H1 (cell line): Measurements from ENCODE around the gene C19orf47. TPM values are rescaled to one million over a fixed set of nuclear protein-coding genes. Genes with fewer than 3 reads are reported as not detected.

ENCODE experiments used
- CTCF ChIA-PET: fragments of 300-600 bp; sonication (Branson Sonifier 250); formaldehyde crosslinking; loops from one replicate; lab custom pipeline; 2021; ENCODE audit not compliant: partially characterized antibody; lab: Charles Lee
- POLR2A ChIA-PET: fragments of 300-600 bp; sonication (Branson Sonifier 250); formaldehyde crosslinking; loops from one replicate; lab custom pipeline; 2021; ENCODE audit warnings: inconsistent platforms; ENCODE audit not compliant: partially characterized antibody; lab: Charles Lee
- DNase-seq, 2 experiments: peaks; one replicate each; pipeline versions ENCODE4 v3.0.0 to v3.0.0-alpha.2; 2010 to 2022; ENCODE audit warnings: low spot score in 2 of 2, low read depth in 1 of 2, mixed read lengths in 1 of 2
- FAIRE-seq: peaks from 2 replicates; lab custom pipeline; 2011; peaks lifted over from hg19 to GRCh38; lab: Jason Lieb, UNC
- H2AFZ ChIP-seq: 2 replicates; pipeline ENCODE4 v1.8.1; 2012; ENCODE audit warnings: low read length, inconsistent platforms
- H2AK5ac ChIP-seq: 2 replicates; pipeline ENCODE4 v1.6.1; 2013; ENCODE audit warnings: low read depth, low read length
- H2BK120ac ChIP-seq: replicated peaks from 2 replicates; pipeline ENCODE3; 2013; ENCODE audit warnings: low read depth, low read length, inconsistent platforms
- H2BK12ac ChIP-seq: 2 replicates; pipeline ENCODE4 v1.6.1; 2013; ENCODE audit warnings: low read depth, low read length
- H2BK15ac ChIP-seq: 2 replicates; pipeline ENCODE4 v1.6.1; 2013; ENCODE audit warnings: low read length
- H2BK20ac ChIP-seq: 2 replicates; pipeline ENCODE4 v1.6.1; 2013; ENCODE audit warnings: low read length
- H2BK5ac ChIP-seq: 2 replicates; pipeline ENCODE4 v1.6.1; 2013; ENCODE audit warnings: low read depth, low read length
- H3K14ac ChIP-seq: 2 replicates; pipeline ENCODE4 v1.6.1; 2013; ENCODE audit warnings: inconsistent platforms; ENCODE audit not compliant: insufficient read length
- H3K18ac ChIP-seq: 2 replicates; pipeline ENCODE4 v1.6.1; 2013; ENCODE audit warnings: low read length; ENCODE audit errors: extremely low read depth
- H3K23ac ChIP-seq: 2 replicates; pipeline ENCODE4 v1.6.1; 2013; ENCODE audit warnings: inconsistent platforms; ENCODE audit not compliant: insufficient read length
- H3K23me2 ChIP-seq: 2 replicates; pipeline ENCODE4 v1.6.1; 2013; ENCODE audit warnings: low read depth, low read length
- H3K27ac ChIP-seq: 2 replicates; pipeline ENCODE4 v1.6.1; 2011; ENCODE audit warnings: low read depth, low read length, inconsistent platforms
- H3K27me3 ChIP-seq, 4 experiments: replicated peaks in 1 of 4; 1 replicate in 1 of 4; 2 replicates in 3 of 4; pipeline versions ENCODE4 v1.6.1 to v1.8.1; 2011 to 2013; ENCODE audit warnings: low read length in 3 of 4, mild to moderate bottlenecking in 3 of 4, inconsistent platforms in 2 of 4, mixed read lengths in 2 of 4, moderate library complexity in 1 of 4; ENCODE audit not compliant: control insufficient read depth in 3 of 4, insufficient read depth in 3 of 4; ENCODE audit errors: extremely low read depth in 1 of 4
- H3K36me3 ChIP-seq, 4 experiments: 2 replicates each; pipeline versions ENCODE4 v1.6.1 to v1.8.1; 2011 to 2013; ENCODE audit warnings: mild to moderate bottlenecking in 4 of 4, low read length in 3 of 4, moderate library complexity in 2 of 4, control low read depth in 1 of 4, inconsistent platforms in 1 of 4; ENCODE audit not compliant: insufficient read depth in 4 of 4, control insufficient read depth in 2 of 4
- H3K4ac ChIP-seq: replicated peaks from 2 replicates; pipeline ENCODE3; 2013; ENCODE audit warnings: low read length, low read depth, mixed read lengths, inconsistent platforms; ENCODE audit not compliant: insufficient read length
- H3K4me1 ChIP-seq, 4 experiments: replicated peaks in 1 of 4; 1 replicate in 1 of 4; 2 replicates in 3 of 4; pipeline versions ENCODE4 v1.6.1 to v1.8.1; 2011 to 2013; ENCODE audit warnings: low read length in 3 of 4, inconsistent platforms in 2 of 4, mixed read lengths in 1 of 4; ENCODE audit not compliant: insufficient read depth in 4 of 4, control insufficient read depth in 3 of 4
- H3K4me2 ChIP-seq, 2 experiments: 2 replicates each; pipeline versions ENCODE4 v1.6.1 to v1.8.1; 2011 to 2013; ENCODE audit warnings: low read depth in 2 of 2, low read length in 2 of 2, control low read depth in 1 of 2, inconsistent platforms in 1 of 2, mild to moderate bottlenecking in 1 of 2; ENCODE audit not compliant: insufficient read depth in 1 of 2
- H3K4me3 ChIP-seq, 4 experiments: fragments of 200-600, 300-600 bp in 1 of 4; sonication (generic), shearing (Covaris generic), sonication (Bioruptor Twin) in 1 of 4; 2 replicates each; pipeline versions ENCODE4 v1.5.1 to v1.8.1; 2011 to 2016; ENCODE audit warnings: low read length in 4 of 4, low read depth in 3 of 4, control low read depth in 2 of 4, inconsistent platforms in 2 of 4, mild to moderate bottlenecking in 2 of 4, mixed read lengths in 1 of 4, moderate library complexity in 1 of 4; ENCODE audit not compliant: insufficient read depth in 2 of 4; ENCODE audit errors: extremely low read depth in 1 of 4
- H3K56ac ChIP-seq: replicated peaks from 2 replicates; pipeline ENCODE3; 2013; ENCODE audit warnings: low read depth, mild to moderate bottlenecking, mixed read lengths, low read length, inconsistent platforms; ENCODE audit not compliant: insufficient read length
- H3K79me1 ChIP-seq: 2 replicates; pipeline ENCODE4 v1.6.1; 2013; ENCODE audit warnings: low read depth, low read length, control low read depth
- H3K79me2 ChIP-seq, 2 experiments: 2 replicates each; pipeline versions ENCODE4 v1.6.1 to v1.8.1; 2012 to 2013; ENCODE audit warnings: low read length in 2 of 2, mild to moderate bottlenecking in 2 of 2, inconsistent platforms in 1 of 2; ENCODE audit not compliant: insufficient read depth in 2 of 2, control insufficient read depth in 1 of 2
- H3K9ac ChIP-seq, 4 experiments: replicated peaks in 1 of 4; 1 replicate in 1 of 4; 2 replicates in 3 of 4; pipeline versions ENCODE4 v1.6.1 to v1.8.1; 2011 to 2013; ENCODE audit warnings: low read depth in 3 of 4, low read length in 3 of 4, control low read depth in 2 of 4, mild to moderate bottlenecking in 2 of 4, moderate library complexity in 2 of 4, inconsistent platforms in 1 of 4; ENCODE audit errors: extremely low read depth in 1 of 4
- H3K9me3 ChIP-seq, 2 experiments: 2 replicates each; pipeline versions ENCODE4 v1.6.1 to v1.8.1; 2012 to 2013; ENCODE audit warnings: mild to moderate bottlenecking in 2 of 2, moderate library complexity in 2 of 2, control low read depth in 1 of 2, inconsistent platforms in 1 of 2, low read depth in 1 of 2, low read length in 1 of 2, mixed read lengths in 1 of 2; ENCODE audit not compliant: insufficient read depth in 2 of 2
- H4K20me1 ChIP-seq, 2 experiments: replicated peaks in 1 of 2; 2 replicates each; pipeline versions ENCODE3 to v1.8.1; 2011 to 2013; ENCODE audit warnings: inconsistent platforms in 2 of 2, low read length in 2 of 2, mild to moderate bottlenecking in 1 of 2; ENCODE audit not compliant: insufficient read depth in 2 of 2, control insufficient read depth in 1 of 2
- H4K5ac ChIP-seq: 2 replicates; pipeline ENCODE4 v1.6.1; 2013; ENCODE audit warnings: low read length, low read depth, mixed read lengths, inconsistent platforms; ENCODE audit not compliant: insufficient read length
- H4K8ac ChIP-seq: 2 replicates; pipeline ENCODE4 v1.8.0; 2013; ENCODE audit warnings: mild to moderate bottlenecking, moderate library complexity, low read length, inconsistent platforms; ENCODE audit not compliant: insufficient read depth; ENCODE audit errors: extremely low read depth
- H4K91ac ChIP-seq: replicated peaks from 2 replicates; pipeline ENCODE3; 2013; ENCODE audit warnings: low read length, mixed read lengths, inconsistent platforms; ENCODE audit not compliant: insufficient read length
- BCL11A ChIP-seq, 2 experiments: IDR thresholded peaks; one replicate each; pipeline ENCODE4 v1.6.1; 2011; ENCODE audit warnings: low read depth in 2 of 2, low read length in 2 of 2, mild to moderate bottlenecking in 2 of 2
- CEBPB ChIP-seq: IDR thresholded peaks from 2 replicates; pipeline ENCODE4 v1.6.1; 2012; ENCODE audit warnings: low read depth, low read length
- FOSL1 ChIP-seq: IDR thresholded peaks from 2 replicates; pipeline ENCODE4 v1.6.1; 2011; ENCODE audit warnings: mild to moderate bottlenecking, low read depth, low read length, moderate library complexity; ENCODE audit not compliant: insufficient read depth
- GTF2F1 ChIP-seq: IDR thresholded peaks from 2 replicates; pipeline ENCODE4 v1.6.1; 2012; ENCODE audit warnings: low read depth, low read length, improper control_type of control experiment, borderline replicate concordance
- KDM5A ChIP-seq: fragments of 200-600 bp; IDR thresholded peaks from 2 replicates; pipeline ENCODE4 v1.7.1; 2012; ENCODE audit warnings: mild to moderate bottlenecking, low read length, inconsistent platforms, mixed read lengths
- MAFK ChIP-seq: IDR thresholded peaks from 2 replicates; pipeline ENCODE4 v1.6.1; 2012; ENCODE audit warnings: low read depth, mild to moderate bottlenecking, improper control_type of control experiment, low read length
- NRF1 ChIP-seq: IDR thresholded peaks from 2 replicates; pipeline ENCODE4 v1.6.1; 2011; ENCODE audit warnings: mild to moderate bottlenecking, low read depth, low read length, improper control_type of control experiment
- PHF8 ChIP-seq: fragments of 200-600 bp; sonication (generic); conservative IDR thresholded peaks from 2 replicates; pipeline ENCODE4 v1.7.1; 2012; ENCODE audit warnings: low read depth, mild to moderate bottlenecking, inconsistent platforms, low read length, moderate library complexity
- SRF ChIP-seq: IDR thresholded peaks from 2 replicates; pipeline ENCODE4 v1.6.1; 2011; ENCODE audit warnings: mild to moderate bottlenecking, low read depth, low read length, moderate library complexity
- TCF12 ChIP-seq: IDR thresholded peaks from 2 replicates; pipeline ENCODE4 v1.6.1; 2011; ENCODE audit warnings: low read depth, mild to moderate bottlenecking, low read length
- WGBS, 2 experiments: shearing (Covaris generic) in 1 of 2; methylation state at CpG; one replicate each; pipeline versions ENCODE4 v1.1.6 to v1.1.7; 2013 to 2015; ENCODE audit warnings: low lambda C conversion rate in 2 of 2, mixed read lengths in 2 of 2, inconsistent platforms in 1 of 2, low coverage in 1 of 2, missing lambda C conversion rate in 1 of 2; ENCODE audit not compliant: insufficient replicate concordance in 2 of 2, insufficient coverage in 1 of 2, insufficient read length in 1 of 2; ENCODE audit errors: extremely low coverage in 1 of 2, missing lambda C conversion rate in 1 of 2; 5-methylcytosine and 5-hydroxymethylcytosine counted together
- polyA plus RNA-seq, 7 experiments: library from polyadenylated mRNA; depleted of rRNA in 3 of 7; stranded (reverse) in 5 of 7; unstranded in 2 of 7; fragments of >200 nt in 5 of 7; fragments of 200-250 nt in 2 of 7; gene quantifications; 1 replicate in 5 of 7; 2 replicates in 1 of 7; 4 replicates in 1 of 7; pipeline versions ENCODE4 v1.2.1 to v1.2.3, GENCODE V29; 2011 to 2013; ENCODE audit warnings: missing spikeins in 2 of 7, mixed read lengths in 2 of 7
- total RNA-seq: library from RNA; stranded (reverse); fragmentation: NEBNext Ultra II Directional; extraction: Animal tissue kit (Norgen Biotek cat#: 25700); gene quantifications from 2 replicates; pipeline ENCODE4 v1.2.1, GENCODE V29; 2021

C19orf47 gene
- total and polyA plus RNA-seq, 2 of the 8 experiments (the other 6 are each of a cell fraction or from before 2014, with no cell fraction given), result 17.8 to 27.3 TPM

DNA sequence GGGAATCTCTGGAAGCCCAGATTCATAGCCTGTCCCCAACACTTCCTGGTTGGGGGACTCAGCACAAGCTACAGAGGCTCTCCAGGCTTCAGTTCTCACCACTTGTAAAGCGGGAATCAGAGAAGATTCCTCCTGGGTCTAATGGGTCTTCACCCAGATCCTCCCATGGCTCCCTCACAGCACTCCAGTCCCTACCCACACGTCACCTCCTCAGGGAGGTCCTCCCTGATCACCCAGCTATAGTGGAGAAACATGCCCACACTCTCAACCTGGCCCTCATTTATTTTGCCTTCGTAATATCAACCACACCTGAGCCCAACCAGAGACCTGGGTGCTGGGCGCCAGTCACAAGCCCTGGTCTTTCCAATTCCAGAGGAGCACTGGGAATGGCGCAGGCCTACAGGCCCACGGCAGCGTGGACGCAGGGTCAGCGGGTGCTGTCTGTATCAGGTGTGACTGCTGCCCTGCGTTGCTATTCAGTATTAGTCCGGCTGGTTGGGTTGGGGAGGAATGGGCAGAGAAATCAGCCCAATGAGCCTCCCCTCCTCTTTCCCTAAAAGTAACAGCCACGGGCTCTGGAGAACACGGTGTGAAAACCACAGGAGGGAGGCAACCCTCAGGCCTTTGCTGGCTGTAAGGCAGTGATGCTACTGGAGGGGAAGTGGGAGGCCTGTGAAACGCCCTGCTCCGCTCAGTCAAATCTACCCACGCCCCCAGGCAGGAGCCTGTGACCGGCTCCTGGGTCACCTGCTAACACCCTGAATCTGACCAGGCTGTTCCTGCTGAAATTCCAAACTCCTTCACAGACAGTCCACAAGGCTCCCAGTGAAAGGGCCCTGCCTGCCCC, 68.2 kb downstream of the C19orf47 start:
- peaks cover 9 to 87% of the 10 kb centered on the region in 2 experiments; a peak in 3 of 4 replicates for H3K79me2 ChIP-seq
- H3K4me2 ChIP-seq, result peak overlapping the region; percentile 9 to 32; a peak in 1 of 4 replicates
- H2BK12ac ChIP-seq, result no peak overlapping the region
- no peak overlapping the region for H3K4me3 ChIP-seq
- H4K91ac ChIP-seq, result peak overlapping the region; percentile 66
- peaks cover 0 to 23% (median 15%) of the 10 kb centered on the region in 4 experiments; a peak in 6 of 7 replicates for H3K4me1 ChIP-seq
- peak overlapping the region; percentile 85 for H4K8ac ChIP-seq
- ChIA-PET POLR2A (interaction anchor here (0.6 to 2.5 kb wide), 3 partner anchors 9 to 159 kb away, joined by 3 to 17 read pairs (median 8); no protein-coding TSS in a partner anchor), CTCF (interaction anchor here (0.7 to 2.8 kb wide), 7 partner anchors 9 to 304 kb away, joined by 3 to 12 read pairs (median 4); no protein-coding TSS in a partner anchor)
- H3K9ac ChIP-seq, result no peak overlapping the region; a peak in 1 of 7 replicates
- no peaks in the 10 kb centered on the region for H3K27me3 ChIP-seq
- H2BK120ac ChIP-seq, result no peak overlapping the region
- peak overlapping the region; percentile 75; the same call in 1 of the 2 replicates for H2AK5ac ChIP-seq
- WGBS, 2 experiments, result 86% methylated on average over 16 of the region's 17 CpGs; no CpG with 5 or more reads in 1 of the 2 experiments
- no peaks in the 10 kb centered on the region for H3K9me3 ChIP-seq
- H4K20me1 ChIP-seq, result peaks cover 7 to 11% of the 10 kb centered on the region in 2 experiments
- H2BK20ac ChIP-seq, result no peak overlapping the region
- no peak overlapping the region for H3K14ac ChIP-seq
- H3K27ac ChIP-seq, result peak overlapping the region; percentile 31; the same call in 1 of the 2 replicates
- H3K79me1 ChIP-seq, result peaks cover 29% of the 10 kb centered on the region
- H2AFZ ChIP-seq, result no peak overlapping the region
- FAIRE-seq (no peak), DNase-seq (no peak)
- no peak overlapping the region for H4K5ac ChIP-seq
- no peak overlapping the region for H3K4ac ChIP-seq
- H3K23ac ChIP-seq, result no peak overlapping the region
- 0 out of 2 replicates have a peak overlapping the region, but pooled peaks have one; percentile 83 for H3K18ac ChIP-seq
- no peak overlapping the region; the same call in 1 of the 2 replicates for H2BK15ac ChIP-seq
- H3K56ac ChIP-seq, result no peak overlapping the region
- H2BK5ac ChIP-seq, result peak overlapping the region; percentile 71; the same call in 1 of the 2 replicates
- H3K23me2 ChIP-seq, result peaks cover 5% of the 10 kb centered on the region
- H3K36me3 ChIP-seq, result peaks cover 0 to 3% (median 0%) of the 10 kb centered on the region in 4 experiments; a peak in 1 of 8 replicates
- no peak for TF ChIP-seq SRF
- no peak for TF ChIP-seq KDM5A
- TF ChIP-seq CEBPB, result no peak
- TF ChIP-seq MAFK, result no peak
- no peak for TF ChIP-seq FOSL1
- TF ChIP-seq BCL11A (IDR thresholded peaks at IDR 0.05; ENCODE audit: low read depth in 2 of 2, low read length in 2 of 2), result no peak
- no peak for TF ChIP-seq TCF12
- TF ChIP-seq NRF1, result no peak
- TF ChIP-seq GTF2F1, result no peak
- no peak for TF ChIP-seq PHF8
